Activated CD4-positive, alpha-beta T cell treated with anti-CD3 and anti-CD28 coated beads, Interleukin-2, amount 10 ng/mL, durations not matched to agents 7 days and 5 days (primary cell): ENCODE measurements around the gene TMEM61. TPM values are rescaled to one million over a fixed set of nuclear protein-coding genes. Genes with fewer than 3 reads are reported as not detected.

Experiments
- CTCF ChIA-PET: fragments of 350-600 bp; sonication (Branson Sonifier 250); formaldehyde crosslinking; loops from one replicate; lab custom pipeline; 2021; ENCODE audit warnings: antibody characterized with exemption; lab: Charles Lee
- POLR2A ChIA-PET: fragments of 350-600 bp; sonication (Branson Sonifier 250); formaldehyde crosslinking; loops from one replicate; lab custom pipeline; 2021; ENCODE audit warnings: antibody characterized with exemption; lab: Charles Lee
- DNase-seq: peaks from one replicate; pipeline ENCODE4 v3.0.0-alpha.2; 2020
- H3K27ac Mint-ChIP-seq: one replicate; pipeline ENCODE4 v1.8.0; 2021; ENCODE audit warnings: mild to moderate bottlenecking, moderate library complexity, mixed read lengths
- H3K27me3 Mint-ChIP-seq: one replicate; pipeline ENCODE4 v1.8.0; 2021; ENCODE audit warnings: mixed read lengths
- H3K36me3 Mint-ChIP-seq: one replicate; pipeline ENCODE4 v1.8.0; 2021; ENCODE audit warnings: low read depth, mixed read lengths
- H3K4me1 Mint-ChIP-seq: one replicate; pipeline ENCODE4 v1.8.0; 2021; ENCODE audit warnings: mixed read lengths
- H3K4me3 Mint-ChIP-seq: one replicate; pipeline ENCODE4 v1.8.0; 2021; ENCODE audit warnings: mild to moderate bottlenecking, moderate library complexity, mixed read lengths
- H3K9me3 Mint-ChIP-seq: one replicate; pipeline ENCODE4 v1.8.0; 2021; ENCODE audit warnings: mixed read lengths
- total RNA-seq, 2 experiments: library from RNA; stranded (reverse); gene quantifications; one replicate each; pipeline ENCODE4 v1.2.3, GENCODE V29; 2021

Gene TMEM61
- total RNA-seq, 2 experiments from 2014 or later: not detected

DNA sequence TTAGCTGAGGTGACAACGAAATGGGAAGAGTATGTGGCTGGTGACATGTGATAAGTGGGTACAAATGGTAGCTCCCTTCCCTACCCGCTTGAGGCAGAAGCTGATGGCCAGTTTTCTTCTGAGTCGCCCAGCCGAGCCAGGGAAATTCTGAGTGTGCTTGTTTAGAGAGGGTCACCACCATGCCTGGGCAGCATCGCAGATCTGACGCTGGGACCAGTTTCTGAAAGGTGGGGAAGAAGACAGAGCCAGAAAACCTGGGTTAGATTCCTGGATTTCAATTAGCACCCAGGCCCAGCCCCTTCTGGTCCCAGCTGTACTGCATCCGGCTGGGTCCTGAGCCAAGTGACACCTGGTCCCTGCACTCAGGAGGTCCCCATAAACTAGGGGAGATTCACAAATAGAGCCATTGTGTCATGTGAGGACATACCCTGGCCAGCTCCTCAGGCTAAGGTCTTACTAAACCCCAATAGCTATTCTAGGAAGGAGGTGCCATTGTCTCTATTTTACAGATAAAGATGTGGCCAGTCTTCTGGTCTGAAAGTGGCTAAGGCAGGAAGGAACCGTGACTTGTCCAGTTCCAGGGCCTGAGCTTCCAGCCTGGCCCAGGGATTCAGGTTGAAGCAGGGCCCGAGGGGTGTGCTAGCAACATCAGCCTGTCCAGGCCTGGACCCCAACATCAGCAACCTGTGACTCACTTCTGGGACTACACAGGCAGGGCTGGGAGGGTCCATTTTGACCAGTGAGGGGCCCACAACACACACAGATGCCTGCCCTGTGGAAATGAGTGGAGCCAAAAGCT, 1.7 kb upstream of the TMEM61 start:
- POLR2A ChIA-PET: interaction anchor here (0.9 kb wide), 1 partner anchor 32 kb away, joined by 3 read pairs; no protein-coding TSS in a partner anchor
- peaks cover 56% of the 10 kb centered on the region for H3K27me3 Mint-ChIP-seq

DNA sequence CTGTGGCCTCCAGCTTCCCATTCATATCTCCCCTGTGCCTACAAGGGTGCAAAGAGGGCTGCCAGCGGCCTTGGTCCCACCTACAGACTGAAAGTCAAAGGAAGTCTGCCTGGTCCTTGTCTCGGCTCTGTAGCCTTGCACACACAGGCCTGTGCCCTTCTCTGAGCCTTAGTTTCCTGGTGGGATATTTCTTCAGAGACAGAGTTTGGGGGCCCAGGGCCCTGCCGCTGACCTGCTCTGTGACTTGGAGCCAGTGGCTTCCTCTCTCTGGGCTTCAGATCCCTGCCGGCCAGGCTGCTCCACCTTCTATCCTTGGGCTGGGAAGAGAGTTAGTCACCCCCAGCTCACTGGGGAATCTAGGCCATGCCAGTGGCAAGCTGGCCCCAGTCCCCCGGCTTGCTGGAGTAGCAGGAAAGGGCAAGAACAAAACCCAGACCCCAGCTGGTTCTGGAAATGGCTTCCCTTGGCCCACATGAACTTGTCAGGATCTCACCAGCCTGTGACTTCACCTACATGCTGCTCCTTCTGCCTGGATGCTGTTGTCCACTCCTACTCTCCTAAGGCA, 1.0 kb upstream of the TMEM61 start:
- Mint-ChIP-seq H3K27ac (no peak overlapping the region), H3K27me3 (peaks cover 53% of the 10 kb centered on the region), H3K9me3 (no peaks in the 10 kb centered on the region), H3K4me3 (no peak overlapping the region), H3K4me1 (no peaks in the 10 kb centered on the region), H3K36me3 (no peaks in the 10 kb centered on the region)
- POLR2A ChIA-PET: no interaction called here
- CTCF ChIA-PET: interaction anchor here (1.4 to 3.0 kb wide), 3 partner anchors 17 to 178 kb away, joined by 3 to 14 read pairs (median 5); partner anchors contain the start of gene TTC22
- no peak for DNase-seq

More for the DNA sequence above, 1.7 kb upstream of the TMEM61 start:
- Mint-ChIP-seq H3K9me3 (no peaks in the 10 kb centered on the region), H3K36me3 (no peaks in the 10 kb centered on the region), H3K4me3 (no peak overlapping the region), H3K4me1 (no peaks in the 10 kb centered on the region), H3K27ac (no peak overlapping the region)
- CTCF ChIA-PET: interaction anchor here (1.0 to 3.0 kb wide), 4 partner anchors 17 to 177 kb away, joined by 3 to 14 read pairs (median 4); partner anchors contain the start of gene TTC22
- DNase-seq: no peak

DNA sequence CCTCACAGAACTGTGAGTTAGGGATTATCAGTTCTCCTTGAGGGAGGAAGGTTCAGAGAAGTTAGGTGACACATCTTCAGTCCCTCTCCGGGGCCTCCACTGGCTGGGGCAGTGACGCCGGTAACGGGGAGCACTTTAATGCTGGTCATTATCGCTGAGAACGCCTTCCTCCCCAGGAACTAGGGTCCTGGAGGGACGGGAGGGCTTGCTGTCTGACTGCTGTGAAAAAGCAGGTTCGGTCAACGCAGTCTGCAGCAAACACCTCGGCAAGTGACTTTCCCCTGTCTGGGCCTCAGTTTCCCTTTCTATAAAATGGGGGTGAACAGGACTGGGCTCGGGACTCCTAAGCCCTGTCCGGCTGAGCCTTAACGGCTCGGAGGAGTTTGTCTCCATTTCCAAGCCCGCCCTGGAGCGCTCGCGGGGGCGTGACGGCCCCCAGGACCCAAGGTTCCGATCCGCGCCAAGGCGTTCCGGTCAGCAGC, 341 bp upstream of the TMEM61 start:
- H3K36me3 Mint-ChIP-seq: no peaks in the 10 kb centered on the region
- no peaks in the 10 kb centered on the region for H3K4me1 Mint-ChIP-seq
- no peak for DNase-seq
- H3K9me3 Mint-ChIP-seq: no peaks in the 10 kb centered on the region
- ChIA-PET CTCF (interaction anchor here (3.0 kb wide), 1 partner anchor 34 kb away, joined by 14 read pairs; no protein-coding TSS in a partner anchor), POLR2A (no interaction called here)
- no peak overlapping the region for H3K4me3 Mint-ChIP-seq
- H3K27me3 Mint-ChIP-seq: peaks cover 52% of the 10 kb centered on the region
- no peak overlapping the region for H3K27ac Mint-ChIP-seq

DNA sequence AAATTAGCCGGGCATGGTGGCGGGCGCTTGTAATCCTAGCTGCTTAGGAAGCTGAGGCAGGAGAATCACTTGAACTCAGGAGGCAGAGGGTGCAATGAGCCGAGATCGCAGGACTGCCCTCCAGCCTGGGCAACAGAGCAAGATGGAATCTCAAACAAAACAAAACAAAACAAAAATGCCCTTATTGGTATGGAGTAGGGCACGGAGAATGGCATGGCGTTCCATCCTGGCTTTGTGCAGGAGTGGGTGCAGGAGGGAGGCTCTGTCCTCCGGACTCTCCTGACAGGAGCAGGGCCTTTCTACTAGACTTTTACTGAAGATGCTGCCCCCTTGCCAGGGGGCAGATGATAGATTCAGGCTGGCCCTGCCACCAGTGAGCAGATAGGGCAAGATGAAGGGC, 1.0 kb downstream of the TMEM61 start:
- DNase-seq: no peak
- Mint-ChIP-seq H3K27me3 (peaks cover 45% of the 10 kb centered on the region), H3K9me3 (no peaks in the 10 kb centered on the region), H3K4me1 (no peaks in the 10 kb centered on the region), H3K27ac (no peak overlapping the region), H3K36me3 (no peaks in the 10 kb centered on the region), H3K4me3 (no peak overlapping the region)
- ChIA-PET CTCF (no interaction called here), POLR2A (no interaction called here)

DNA sequence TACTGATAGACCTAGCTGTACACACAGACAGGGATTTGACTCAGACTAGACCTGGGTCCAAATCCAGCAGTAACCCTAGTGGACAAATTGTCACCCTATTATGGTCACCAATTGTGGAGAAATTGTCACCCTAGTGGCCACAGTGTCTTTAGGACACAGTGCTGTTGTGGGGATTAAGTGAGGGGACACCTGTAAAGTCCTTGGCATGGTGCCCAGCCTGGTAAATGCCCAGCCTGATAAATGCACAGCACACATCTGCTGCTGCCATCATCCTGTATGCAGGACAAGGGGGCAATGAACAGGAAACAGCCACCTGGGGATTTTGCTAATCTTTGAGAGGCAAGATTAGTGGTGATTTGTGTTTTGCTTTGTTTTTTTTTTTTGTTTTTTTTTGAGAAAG, 2.3 kb downstream of the TMEM61 start:
- Mint-ChIP-seq H3K4me1 (no peaks in the 10 kb centered on the region), H3K27me3 (peaks cover 43% of the 10 kb centered on the region), H3K36me3 (no peaks in the 10 kb centered on the region), H3K9me3 (no peaks in the 10 kb centered on the region), H3K4me3 (no peak overlapping the region), H3K27ac (no peak overlapping the region)
- ChIA-PET POLR2A (no interaction called here), CTCF (no interaction called here)
- no peak for DNase-seq

DNA sequence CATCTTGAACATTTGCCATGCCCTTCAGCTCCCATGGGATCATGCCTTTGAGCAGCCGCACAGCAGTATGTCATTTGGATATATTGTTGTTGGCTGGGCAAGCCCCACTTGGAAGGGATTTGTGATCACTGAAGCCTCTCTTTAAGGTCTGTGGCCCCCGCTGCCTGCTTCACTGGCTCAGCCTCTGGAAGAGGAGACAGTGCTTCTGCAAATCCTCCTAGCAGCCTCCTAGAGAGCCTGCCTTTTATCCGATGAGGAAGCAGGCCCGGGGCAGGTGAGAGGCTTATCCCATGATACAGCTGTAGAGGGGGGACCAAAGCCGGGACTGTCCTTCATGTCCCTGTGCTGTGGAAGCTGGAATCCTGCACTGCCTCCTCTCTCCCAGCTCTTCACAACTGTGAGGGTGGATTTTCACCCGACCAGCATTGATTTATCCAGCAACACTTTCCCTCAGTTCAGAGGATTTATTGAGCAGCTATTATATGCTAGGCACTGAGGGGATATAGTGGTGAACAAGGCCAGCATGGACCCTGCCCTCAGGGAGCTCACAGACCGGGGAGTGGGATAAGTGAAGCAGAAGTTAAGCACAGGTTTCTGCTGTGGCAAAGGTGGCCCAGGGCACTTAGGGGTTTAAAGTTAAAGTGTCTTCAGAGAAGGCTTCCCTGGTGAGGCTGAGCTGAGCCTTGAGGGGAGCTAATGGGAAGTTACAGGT, 3.9 kb downstream of the TMEM61 start:
- Mint-ChIP-seq H3K36me3 (no peaks in the 10 kb centered on the region), H3K27ac (no peak overlapping the region), H3K4me1 (no peaks in the 10 kb centered on the region), H3K27me3 (peaks cover 35% of the 10 kb centered on the region), H3K9me3 (no peaks in the 10 kb centered on the region), H3K4me3 (no peak overlapping the region)
- ChIA-PET CTCF (interaction anchor here (0.6 to 1.5 kb wide), 4 partner anchors 8 to 336 kb away, joined by 3 to 5 read pairs (median 4); no protein-coding TSS in a partner anchor), POLR2A (no interaction called here)
- DNase-seq: no peak

DNA sequence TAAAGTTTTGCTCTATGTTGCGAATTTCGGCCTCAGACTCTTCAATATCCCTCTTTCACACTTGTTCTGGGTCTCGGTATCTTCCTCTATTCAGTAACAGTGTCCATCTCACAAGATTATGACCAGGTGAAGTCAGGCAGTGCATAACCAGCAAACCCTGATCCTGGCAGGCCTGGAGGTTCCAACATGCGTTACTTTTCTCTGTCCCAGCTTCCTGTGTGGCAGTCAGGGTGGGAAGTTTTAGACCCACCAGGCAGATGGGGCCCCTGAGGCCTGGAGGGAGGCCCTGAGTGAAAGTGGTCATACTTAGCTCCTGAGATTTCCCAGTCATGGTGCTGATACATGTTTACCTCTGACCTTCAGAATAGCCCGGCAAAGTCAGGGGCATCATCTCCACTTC, 5.1 kb downstream of the TMEM61 start:
- CTCF ChIA-PET: interaction anchor here (1.5 to 2.9 kb wide), 2 partner anchors 11 to 41 kb away, joined by 5 to 20 read pairs; no protein-coding TSS in a partner anchor
- H3K4me1 Mint-ChIP-seq: no peaks in the 10 kb centered on the region
- H3K36me3 Mint-ChIP-seq: no peaks in the 10 kb centered on the region
- H3K27me3 Mint-ChIP-seq: peaks cover 25% of the 10 kb centered on the region
- H3K4me3 Mint-ChIP-seq: no peak overlapping the region
- POLR2A ChIA-PET: interaction anchor here (0.7 kb wide), 1 partner anchor 356 kb away, joined by 3 read pairs; no protein-coding TSS in a partner anchor
- no peaks in the 10 kb centered on the region for H3K9me3 Mint-ChIP-seq
- no peak overlapping the region for H3K27ac Mint-ChIP-seq
- DNase-seq: no peak

DNA sequence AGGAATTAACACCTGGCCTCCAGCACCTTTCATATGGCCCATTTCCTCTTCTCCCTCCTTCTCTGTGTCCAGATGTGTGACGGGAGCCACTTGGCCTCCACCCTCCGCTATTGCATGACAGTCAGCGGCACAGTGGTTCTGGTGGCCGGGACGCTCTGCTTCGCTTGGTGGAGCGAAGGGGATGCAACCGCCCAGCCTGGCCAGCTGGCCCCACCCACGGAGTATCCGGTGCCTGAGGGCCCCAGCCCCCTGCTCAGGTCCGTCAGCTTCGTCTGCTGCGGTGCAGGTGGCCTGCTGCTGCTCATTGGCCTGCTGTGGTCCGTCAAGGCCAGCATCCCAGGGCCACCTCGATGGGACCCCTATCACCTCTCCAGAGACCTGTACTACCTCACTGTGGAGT, 5.6 kb downstream of the TMEM61 start:
- H3K4me1 Mint-ChIP-seq: no peaks in the 10 kb centered on the region
- no peaks in the 10 kb centered on the region for H3K9me3 Mint-ChIP-seq
- ChIA-PET POLR2A (no interaction called here), CTCF (interaction anchor here (1.5 to 2.9 kb wide), 3 partner anchors 11 to 41 kb away, joined by 4 to 20 read pairs (median 5); no protein-coding TSS in a partner anchor)
- DNase-seq: no peak
- no peak overlapping the region for H3K4me3 Mint-ChIP-seq
- no peak overlapping the region for H3K27ac Mint-ChIP-seq
- H3K36me3 Mint-ChIP-seq: no peaks in the 10 kb centered on the region
- peaks cover 24% of the 10 kb centered on the region for H3K27me3 Mint-ChIP-seq

DNA sequence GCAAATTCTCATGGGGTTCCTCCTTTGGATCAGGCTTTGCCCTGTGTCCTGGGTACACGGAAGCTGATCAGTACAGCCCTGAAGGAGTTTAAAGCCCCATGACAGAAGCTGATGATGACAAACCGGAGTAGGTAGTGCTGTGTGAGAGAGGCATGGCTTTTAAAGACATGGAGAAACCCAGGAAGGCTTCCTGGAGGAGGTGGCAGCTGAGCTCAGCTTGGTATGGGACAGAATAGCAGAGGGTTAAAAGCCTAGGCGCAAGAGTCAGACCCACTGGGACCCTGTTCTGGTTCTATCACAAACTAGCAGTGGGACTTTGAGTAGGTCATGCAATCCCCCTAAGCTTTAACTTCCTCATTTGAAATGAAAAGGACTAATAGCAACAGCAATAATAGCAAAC, 6.1 kb downstream of the TMEM61 start:
- H3K4me1 Mint-ChIP-seq: no peaks in the 10 kb centered on the region
- no peak overlapping the region for H3K4me3 Mint-ChIP-seq
- no peak overlapping the region for H3K27ac Mint-ChIP-seq
- H3K9me3 Mint-ChIP-seq: no peaks in the 10 kb centered on the region
- ChIA-PET CTCF (interaction anchor here (1.5 to 2.9 kb wide), 3 partner anchors 10 to 42 kb away, joined by 4 to 20 read pairs (median 5); no protein-coding TSS in a partner anchor), POLR2A (no interaction called here)
- no peaks in the 10 kb centered on the region for H3K36me3 Mint-ChIP-seq
- H3K27me3 Mint-ChIP-seq: peaks cover 19% of the 10 kb centered on the region
- no peak for DNase-seq

DNA sequence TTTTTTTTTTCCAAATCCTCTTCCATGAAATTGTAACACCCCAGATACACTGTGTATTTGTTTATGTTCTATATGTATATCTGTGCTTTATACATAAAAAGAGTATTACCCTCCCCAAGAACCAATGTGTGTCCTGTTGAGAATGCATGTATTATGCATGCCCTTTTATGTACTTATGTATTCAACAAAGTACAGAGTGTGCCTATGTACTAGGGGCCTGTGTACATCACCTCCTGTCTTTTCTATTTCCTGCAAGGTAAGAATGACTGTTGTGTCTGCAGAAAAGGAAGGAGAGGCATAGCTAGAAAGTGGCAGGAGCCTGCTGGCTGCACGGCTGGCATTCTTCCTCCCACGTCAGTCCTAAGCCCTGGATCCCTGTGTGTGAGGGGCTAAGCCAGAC, 7.0 kb downstream of the TMEM61 start:
- no peak overlapping the region for H3K27ac Mint-ChIP-seq
- POLR2A ChIA-PET: no interaction called here
- no peaks in the 10 kb centered on the region for H3K36me3 Mint-ChIP-seq
- no peaks in the 10 kb centered on the region for H3K4me1 Mint-ChIP-seq
- H3K27me3 Mint-ChIP-seq: peaks cover 12% of the 10 kb centered on the region
- CTCF ChIA-PET: interaction anchor here (0.9 to 2.9 kb wide), 4 partner anchors 9 to 37 kb away, joined by 3 to 20 read pairs (median 4); no protein-coding TSS in a partner anchor
- no peak overlapping the region for H3K4me3 Mint-ChIP-seq
- no peak for DNase-seq
- no peaks in the 10 kb centered on the region for H3K9me3 Mint-ChIP-seq

DNA sequence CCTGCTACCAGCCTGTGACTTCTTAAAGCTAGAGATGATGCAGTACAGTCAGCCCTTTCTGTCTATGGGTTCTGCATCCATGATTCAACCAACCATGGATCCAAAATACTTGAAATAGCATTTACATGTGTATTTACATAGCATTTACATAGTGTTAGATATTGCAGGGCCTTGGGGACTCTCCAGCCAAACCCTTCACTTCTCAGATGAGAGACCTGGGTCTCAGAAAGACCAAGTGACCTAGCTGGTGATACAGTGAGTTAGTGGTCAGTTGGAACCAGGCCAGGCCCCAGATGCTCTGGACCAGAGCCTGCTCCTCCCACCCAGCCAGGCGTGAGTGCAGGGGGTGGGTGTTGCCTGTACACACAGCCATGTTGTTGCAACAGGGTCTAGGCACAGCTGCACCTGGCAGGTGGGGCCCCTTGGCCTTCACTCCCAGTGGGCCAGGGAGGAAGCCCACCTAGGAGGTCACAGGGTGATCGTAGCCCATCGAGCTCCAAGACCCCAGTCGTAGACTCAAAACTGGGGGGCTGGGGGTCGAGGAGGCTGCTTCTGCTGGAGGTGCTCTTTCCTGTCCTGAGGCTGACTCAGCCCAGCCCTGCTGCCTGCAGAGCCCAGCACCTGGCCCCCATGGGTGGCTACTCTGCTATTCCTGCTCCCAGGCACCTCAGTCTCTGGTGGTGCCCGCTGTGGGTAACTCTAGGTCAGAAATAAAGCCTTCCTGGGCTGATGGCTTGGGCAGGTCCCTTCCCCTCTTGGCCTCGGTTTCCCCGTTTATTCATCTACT, 7.7 kb downstream of the TMEM61 start:
- Mint-ChIP-seq H3K4me3 (no peak overlapping the region), H3K4me1 (no peaks in the 10 kb centered on the region), H3K27me3 (peaks cover 10% of the 10 kb centered on the region), H3K36me3 (no peaks in the 10 kb centered on the region), H3K9me3 (no peaks in the 10 kb centered on the region), H3K27ac (no peak overlapping the region)
- POLR2A ChIA-PET: no interaction called here
- CTCF ChIA-PET: interaction anchor here (0.9 to 3.6 kb wide), 5 partner anchors 9 to 38 kb away, joined by 3 to 20 read pairs (median 4); no protein-coding TSS in a partner anchor
- no peak for DNase-seq

DNA sequence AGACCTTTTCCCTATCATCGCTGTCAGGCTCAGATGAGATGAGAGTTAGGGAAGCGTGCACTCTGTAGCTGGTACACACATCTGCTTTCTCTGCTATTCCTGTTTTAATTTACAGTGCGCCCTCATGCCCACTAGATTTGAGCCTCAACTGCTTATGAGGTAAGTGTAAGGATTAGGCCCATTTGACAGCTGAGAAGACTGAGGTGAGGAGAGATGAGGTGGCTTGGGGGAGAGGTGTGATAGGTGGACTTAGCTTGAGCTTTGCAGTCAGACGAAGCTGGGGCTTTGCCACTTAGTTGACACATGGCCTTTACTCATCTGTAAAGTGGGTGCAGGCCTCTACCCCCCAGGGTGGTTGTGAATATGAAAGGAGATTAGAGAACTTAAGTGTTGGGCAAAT, 8.5 kb downstream of the TMEM61 start:
- H3K9me3 Mint-ChIP-seq: no peaks in the 10 kb centered on the region
- H3K27me3 Mint-ChIP-seq: peaks cover 4% of the 10 kb centered on the region
- no peak overlapping the region for H3K27ac Mint-ChIP-seq
- H3K4me1 Mint-ChIP-seq: no peaks in the 10 kb centered on the region
- no peak for DNase-seq
- ChIA-PET POLR2A (no interaction called here), CTCF (interaction anchor here (1.3 to 3.6 kb wide), 2 partner anchors 18 to 39 kb away, joined by 3 to 15 read pairs; no protein-coding TSS in a partner anchor)
- H3K4me3 Mint-ChIP-seq: no peak overlapping the region
- no peaks in the 10 kb centered on the region for H3K36me3 Mint-ChIP-seq
